GM19324 (cell line): ENCODE measurements around the gene NFYC.

Source experiments
- ATAC-seq: cut with Tn5 transposase; IDR thresholded peaks from one replicate; pipeline ENCODE4 v1.9.1; 2021; ENCODE audit warnings: mild to moderate bottlenecking, moderate library complexity; ENCODE audit not compliant: unreplicated experiment, low FRiP score

The NFYC gene

DNA sequence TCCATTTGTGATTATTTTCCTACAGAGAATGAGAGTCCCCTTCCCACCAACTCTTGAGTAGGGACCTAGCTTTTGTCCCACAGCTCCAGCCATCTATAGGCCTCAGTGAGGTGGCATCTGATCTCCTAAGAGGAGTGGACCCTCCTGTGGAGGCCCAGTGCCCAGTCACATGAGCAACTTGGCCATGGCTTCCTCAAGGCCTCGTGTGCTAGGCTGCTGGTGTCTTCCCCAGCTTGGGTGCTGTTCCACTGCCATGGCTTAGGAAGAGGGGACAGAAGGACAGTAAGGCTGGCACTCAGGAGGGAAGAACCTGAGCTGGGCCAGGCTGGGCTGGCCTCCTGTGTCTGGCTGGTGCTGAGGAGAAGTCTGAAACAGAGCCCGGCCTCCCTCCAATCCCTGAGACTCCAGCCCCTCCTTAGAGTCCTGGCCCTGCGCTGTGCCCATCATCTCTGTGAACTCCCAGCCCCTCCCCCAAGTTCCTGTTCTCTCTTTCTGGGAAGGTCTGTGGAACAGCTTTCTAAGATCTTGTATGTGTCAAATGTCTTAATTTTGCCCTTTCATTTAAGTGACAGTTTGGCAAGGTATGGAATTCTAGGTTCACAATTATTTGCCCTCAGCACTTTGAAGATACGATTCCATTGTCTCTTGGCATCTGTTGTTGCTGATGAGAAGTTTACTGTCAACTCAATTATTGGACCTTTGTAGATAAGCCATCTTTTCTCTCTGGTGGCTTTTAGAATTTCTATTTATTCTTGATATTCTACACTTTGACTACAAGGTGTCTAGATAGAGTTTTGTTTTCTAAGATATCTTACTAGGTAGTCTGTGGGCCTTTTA lies 85.0 kb downstream of the NFYC start:
- no peak for ATAC-seq

DNA sequence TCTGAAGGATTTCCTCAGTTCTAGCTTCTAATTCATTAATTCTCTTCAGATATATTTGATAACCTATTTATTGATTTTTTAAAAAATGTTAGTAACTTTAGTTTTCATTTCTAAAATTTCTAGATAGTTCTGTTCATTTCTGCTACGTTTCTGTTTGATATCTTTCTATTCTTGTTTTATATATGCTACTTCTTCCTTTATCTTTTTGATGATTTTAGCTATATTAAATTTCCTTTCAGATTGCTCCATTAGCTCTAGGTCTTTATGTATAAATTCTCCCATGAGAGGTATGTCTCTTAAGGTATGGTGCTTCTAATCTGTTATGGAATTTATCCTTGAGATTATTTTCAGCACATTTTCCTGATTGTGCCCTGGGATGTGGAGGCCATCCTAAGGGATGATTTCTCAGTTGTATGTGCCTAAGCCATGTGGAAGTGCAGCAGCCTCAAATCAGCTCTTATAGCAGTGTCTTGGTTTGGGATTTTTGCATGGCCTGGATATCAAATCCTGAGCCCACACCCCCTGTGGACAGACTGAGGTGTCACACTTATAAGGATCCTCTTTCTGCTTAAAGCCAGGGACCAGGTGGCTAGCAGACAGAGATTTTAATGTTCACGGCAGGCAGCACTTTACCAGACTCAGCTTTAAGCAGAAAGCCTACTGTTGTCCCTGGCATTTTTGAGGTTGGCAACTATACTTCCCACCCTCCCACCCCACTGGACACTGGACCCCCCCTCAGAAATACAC lies 85.9 kb downstream of the NFYC start:
- no peak for ATAC-seq

DNA sequence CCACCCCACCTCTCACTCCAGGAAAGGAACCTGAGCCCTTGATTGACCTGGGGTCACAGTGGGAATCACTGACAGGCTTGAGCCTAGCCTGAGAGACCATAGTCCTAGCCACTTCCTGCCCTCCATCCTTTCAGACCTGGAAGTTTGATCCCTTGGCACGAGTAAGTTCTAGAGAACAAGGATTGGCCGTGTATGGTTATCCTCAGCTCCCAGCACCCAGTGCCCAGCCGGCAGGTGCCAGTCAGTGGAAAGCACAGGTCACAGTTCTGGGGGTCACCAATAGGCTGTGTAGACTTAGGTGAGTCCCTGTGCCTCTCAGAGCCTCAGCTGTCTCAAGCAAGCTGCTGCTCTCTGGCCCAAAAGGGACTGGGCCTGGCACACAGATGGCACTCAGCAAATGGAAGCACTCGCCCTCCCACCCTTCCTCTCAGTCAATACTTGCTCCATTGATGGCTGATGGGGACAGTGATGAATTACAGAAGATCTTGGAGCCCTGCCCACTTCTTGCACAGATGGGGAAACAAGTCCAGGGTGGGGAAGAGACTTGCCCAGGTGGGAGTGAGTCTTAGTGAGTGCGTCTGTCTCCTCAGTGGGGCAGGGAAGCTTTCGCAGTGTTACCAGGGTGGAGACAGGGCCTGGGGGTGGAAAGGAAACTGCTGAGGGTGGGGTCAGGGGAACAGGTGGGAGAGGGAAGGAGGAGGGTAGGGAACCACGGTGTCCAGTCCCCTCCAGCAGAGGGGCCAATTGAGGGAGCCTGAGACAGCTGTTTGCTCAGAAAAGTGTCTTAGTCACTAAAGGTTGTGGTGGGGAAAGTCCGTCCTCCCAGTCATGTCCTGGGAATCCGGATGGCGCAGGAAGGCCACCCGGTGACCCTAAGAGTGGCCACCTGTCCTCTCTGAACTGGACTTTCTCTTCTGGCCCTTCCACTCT lies 89.4 kb downstream of the NFYC start:
- no peak for ATAC-seq

DNA sequence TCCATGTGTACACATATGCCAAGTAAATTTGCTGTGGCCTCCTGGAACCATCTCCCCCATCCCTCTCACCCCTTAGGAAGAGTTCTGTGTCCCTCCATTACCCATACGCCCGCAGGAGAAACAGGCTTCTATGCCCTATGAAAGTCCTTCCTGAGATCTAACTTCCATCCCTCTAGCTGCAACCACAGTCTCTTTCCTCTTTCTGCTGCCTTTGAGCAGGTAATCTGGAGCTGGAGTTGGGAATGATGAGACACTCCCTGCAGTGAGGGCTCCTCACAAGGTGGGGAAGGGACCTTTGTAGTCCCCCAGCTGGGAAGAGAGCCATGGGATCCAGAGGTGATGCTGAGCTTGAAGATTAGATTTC lies 90.1 kb downstream of the NFYC start:
- ATAC-seq: no peak

DNA sequence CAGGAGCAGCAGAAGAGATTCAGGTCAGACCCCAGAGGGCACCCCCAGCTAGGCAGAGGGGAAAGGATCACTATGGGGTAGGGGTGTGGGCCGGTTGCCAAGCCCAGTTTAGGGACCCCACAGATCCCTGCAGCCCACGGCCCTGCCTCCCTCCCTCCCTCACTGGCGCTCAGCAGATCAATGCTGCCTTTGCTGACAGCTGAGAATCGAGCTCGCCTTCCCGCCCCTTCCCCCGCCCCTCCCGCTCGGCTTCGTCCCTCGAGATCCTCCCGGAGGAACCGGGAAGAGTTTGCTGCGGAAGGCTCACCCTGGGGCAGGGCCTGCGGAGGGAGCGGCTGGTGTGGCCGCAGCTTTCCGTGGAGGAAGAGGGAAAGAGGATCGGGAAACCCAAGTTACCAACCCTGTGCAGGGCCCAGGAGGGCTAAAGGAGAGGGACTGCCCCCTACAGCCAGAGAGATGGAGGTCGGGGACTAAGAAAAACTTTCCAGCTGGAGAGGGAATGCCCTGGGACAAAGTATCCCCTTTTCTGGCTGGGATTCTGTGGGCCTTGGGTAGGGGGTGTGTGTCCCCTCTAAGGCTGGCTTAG lies 91.0 kb downstream of the NFYC start:
- ATAC-seq: no peak

DNA sequence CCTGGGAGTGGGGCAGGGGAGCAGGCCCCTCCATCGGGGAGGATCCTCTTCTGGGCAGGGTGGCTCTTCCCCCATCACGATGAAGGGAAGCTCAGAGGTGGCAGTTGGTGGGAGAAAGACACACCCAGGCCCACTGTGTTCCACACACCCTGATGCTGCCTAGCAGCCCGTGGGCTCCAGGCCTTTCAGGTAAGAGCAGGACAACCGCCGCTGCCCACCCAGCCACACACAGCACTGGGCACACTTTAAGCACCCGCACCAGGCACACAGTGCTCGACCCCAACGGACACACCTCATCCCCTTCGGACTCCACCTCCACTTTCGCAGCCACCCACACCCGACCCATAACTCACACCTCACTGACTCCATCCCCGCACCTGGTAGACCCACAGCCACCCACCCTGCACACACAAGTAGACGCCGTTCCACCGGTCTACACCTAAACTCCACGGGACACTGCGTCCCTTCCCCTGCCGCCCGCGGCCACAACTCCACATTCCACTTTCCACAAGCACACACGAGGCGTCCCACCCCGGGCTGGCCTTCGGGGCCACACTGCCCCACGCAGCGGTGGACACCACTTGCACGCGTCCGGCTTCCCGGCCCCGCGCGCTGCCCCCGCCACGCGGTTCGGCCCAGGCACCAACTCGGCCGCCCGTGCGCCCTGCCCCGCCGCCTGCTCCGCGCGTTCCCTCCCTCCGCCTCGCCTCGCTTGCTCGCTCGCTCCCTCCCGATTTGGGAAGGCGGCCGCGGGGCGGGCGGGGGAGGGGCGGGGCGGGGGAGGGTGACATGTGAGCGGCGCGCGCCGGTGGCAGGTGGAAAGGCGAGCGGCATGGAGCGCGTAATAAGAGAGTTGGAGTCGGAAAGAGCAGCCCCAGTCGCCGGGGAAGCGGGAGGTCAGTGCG lies 91.7 kb downstream of the NFYC start, which contains the start of gene KCNQ4:
KCNQ4 (plus strand) TSS at position 787 of the 905 bp plus-strand sequence. CDS start 307 bp downstream, outside the sequence.
- no peak for ATAC-seq

DNA sequence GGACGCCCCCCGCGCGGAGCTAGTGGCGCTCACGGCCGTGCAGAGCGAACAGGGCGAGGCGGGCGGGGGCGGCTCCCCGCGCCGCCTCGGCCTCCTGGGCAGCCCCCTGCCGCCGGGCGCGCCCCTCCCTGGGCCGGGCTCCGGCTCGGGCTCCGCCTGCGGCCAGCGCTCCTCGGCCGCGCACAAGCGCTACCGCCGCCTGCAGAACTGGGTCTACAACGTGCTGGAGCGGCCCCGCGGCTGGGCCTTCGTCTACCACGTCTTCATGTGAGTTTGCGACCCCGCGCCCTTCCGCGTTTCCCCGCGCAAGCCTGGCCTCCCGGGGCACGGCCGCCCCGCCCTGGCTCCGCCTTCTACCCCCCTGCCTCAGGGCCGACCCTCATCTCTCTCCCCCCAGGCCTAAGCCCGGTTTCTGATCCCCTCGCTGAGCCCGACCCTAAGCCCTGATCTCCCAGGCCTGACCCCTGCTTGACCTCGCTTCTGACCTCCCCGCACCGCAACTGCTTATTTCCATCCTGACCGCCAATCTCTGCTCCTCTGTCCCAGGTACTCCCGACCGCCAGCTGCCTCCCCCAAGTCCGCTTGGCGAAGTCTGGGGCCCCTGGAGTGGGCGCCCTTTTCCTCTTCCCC lies 92.8 kb downstream of the NFYC start:
- no peak for ATAC-seq

DNA sequence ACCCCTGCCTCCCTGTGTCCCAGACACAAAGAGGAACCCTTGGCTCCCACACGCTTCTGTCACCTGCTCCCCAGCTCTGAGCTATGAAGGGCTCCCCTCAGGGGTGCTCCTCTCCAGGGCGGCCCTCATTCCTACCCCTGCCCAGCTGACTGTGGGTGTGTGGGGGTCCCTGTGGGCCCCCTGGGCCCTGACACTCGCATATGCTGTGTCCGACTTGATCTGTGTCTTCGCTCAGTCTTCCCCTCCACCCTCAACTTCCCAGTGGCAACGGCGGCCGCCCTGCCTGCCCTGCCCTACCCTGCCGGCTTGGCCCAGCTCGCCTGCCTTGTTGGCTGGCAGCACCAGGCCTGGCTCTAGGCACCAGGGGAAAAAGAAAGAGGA lies 93.3 kb downstream of the NFYC start:
- ATAC-seq: no peak

DNA sequence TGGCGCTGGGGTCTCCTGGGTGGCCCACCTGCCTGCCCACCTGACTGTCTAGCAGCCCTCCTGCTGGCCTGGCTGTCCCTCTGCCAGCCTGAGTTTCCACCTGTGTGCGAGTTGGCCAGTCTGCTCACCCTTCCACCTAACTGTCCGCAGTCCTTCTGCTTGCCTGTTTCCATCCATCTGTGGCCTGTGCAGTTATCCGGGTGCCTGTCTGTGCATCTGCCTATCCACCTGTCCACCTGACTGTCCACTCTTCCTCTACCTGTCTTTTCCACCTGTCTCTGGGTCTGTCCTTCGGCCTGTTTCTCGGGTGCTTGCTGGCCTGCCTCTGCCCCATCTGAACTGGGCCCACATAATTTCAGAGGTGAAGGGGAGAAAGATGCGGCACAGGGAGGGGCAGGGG lies 93.9 kb downstream of the NFYC start:
- ATAC-seq: no peak

DNA sequence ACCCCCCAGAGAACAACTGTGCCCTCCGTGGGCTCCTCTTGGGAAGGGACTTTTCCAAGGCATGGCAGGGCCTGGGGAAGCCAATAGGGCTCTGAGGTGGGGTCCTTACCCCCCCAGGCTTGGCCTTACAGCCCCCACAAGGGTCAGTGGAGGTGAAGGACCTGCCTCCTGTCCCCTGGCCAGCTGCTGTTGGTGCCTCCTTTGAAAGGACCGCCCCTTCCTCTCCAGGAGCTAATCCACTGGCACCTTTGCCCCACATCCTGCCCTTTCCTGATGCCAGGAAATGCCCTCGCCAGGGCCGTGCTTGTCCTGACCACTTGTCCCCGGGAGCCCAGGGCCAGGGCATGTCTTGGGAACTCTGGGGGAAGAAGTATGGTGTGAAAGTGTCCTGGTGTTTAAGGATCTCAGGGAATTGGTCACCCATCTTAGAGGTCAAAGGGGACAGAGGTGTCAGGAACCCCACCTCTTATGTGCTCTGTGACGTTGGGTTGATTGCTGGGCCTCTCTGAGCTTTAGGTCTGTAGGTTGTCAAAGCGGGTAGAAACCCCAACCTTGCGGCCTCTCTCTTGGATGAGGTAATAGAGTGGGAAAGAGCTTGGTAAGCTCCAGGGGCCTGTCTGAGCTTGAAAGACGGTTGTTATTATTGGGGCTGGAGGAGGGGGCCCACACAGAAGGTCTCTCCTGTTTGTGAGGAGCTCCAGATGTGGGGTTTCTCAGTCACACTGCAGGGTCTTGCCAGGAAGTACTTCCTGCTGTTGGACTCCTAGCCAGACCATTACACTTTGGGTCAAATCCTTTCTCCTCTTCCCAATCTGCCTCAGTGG lies 94.9 kb downstream of the NFYC start:
- ATAC-seq: no peak

DNA sequence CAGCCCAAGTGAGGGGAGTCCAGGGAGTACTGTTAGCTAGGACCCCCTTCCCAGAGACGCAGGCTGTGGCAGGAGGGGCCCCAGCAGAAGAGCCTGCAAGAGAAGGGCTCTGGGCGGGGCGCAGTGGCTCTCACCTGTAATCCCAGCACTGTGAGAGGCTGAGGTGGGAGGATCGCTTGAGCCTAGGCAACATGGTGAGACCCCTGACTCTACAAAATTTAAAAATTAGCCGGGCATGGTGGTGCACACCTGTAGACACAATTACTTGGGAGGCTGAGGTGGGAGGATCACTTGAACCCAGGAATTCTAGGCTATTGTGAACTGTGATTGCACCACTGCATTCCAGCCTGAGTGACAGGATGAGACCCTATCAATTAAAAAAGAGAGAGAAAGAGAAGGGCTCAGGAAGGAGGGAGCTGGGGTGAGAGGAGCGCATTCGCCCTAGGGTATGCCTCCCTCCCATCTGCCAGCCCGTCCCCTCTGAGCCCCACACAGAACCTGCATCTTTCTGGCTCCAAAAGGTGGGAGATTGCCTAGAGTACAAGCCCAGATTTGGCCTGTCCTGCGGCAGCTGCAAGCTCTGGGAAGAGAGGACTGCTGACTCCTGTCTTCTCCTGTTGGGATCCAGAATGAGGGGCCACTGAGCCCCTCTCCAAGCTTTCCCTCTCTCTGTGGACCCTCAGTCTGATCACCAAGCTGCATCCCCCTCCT lies 95.6 kb downstream of the NFYC start:
- no peak for ATAC-seq

DNA sequence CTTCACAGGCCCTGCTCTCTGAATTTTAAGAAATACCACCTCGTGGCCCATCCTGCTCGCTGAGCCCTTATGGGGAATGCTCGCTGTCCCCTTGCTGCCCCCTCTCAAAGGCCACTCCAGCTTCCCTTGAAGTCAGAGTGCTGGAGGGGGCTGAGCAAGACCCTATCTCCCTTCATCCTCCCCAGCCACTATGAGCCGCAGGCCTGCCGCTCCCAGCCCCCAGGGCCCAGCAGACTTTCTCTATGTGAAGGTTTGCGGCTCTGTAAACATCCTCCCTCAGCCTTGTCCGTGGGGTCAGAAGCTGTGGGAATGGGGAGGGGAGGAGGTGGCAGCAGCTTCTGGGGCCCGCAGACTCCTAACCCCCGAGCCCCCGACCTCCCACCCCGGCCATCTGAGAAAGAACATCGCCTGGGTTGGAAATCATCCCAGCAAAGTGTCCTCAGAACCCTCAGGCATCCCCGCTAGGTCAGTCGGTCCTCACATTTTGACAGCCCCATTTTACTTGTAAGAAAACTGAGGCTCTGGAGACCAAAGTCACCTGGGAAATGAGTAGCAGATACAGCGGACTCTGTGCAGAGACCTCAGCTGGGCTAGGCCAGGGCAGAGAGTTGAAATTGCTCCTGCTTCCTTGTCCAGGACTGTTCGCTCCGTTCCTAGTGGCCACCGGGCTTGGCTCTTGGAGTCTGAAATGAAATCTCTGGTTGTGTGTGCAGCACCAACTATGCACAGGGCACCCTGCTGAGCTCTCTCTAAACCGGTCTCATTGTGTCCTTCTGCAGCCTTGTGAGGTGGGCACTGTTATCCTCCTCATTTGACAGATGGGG lies 96.4 kb downstream of the NFYC start:
- no peak for ATAC-seq

DNA sequence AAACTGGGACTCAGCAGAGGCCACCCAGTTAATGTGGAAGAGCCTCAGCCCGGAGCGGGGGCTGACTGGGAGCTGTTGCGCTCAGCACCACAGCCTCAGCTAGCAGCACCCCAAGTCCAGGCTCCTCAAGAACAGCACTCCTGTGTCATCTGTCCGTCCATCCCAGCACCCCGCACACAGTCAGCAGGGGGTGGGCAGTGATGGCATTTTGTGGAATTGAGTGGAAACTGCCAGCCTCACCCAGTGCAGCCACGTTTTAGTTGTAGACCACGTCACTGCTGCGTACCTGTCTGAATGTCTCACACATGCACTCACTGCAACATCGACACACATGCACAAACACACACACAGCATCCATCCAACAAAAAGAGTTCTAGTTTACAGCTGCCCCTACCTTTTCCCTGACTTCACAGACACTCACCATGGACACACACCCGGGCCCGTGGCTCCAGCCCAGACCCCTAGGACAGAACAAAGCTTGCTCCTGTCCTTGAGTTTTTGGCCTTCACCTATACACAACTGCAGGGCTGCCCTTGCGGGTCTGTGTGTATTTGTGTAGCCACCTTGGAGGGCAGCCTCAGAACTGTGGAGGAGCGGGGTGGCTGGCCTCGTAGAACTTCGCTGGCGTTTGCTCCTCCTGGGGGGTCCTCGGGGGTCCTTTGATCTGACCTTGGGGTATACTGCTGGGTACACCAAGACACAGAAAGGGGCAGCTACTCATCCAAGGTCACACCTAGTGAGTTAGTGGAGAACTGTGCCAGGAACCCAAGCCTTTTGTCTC lies 97.2 kb downstream of the NFYC start:
- no peak for ATAC-seq

DNA sequence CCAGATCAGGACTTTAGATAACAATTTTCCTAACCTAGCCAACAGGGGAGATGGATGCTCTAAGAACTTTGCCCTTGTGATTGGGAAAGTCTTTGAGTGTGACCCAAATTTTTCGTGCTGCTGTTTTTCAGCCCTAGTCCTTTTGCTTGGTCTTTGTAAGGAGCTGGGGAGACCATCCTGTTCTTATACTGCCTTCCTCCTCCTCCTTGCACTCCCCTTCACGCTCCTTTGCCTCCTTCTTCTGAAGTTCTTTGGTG lies 97.8 kb downstream of the NFYC start:
- ATAC-seq: no peak

DNA sequence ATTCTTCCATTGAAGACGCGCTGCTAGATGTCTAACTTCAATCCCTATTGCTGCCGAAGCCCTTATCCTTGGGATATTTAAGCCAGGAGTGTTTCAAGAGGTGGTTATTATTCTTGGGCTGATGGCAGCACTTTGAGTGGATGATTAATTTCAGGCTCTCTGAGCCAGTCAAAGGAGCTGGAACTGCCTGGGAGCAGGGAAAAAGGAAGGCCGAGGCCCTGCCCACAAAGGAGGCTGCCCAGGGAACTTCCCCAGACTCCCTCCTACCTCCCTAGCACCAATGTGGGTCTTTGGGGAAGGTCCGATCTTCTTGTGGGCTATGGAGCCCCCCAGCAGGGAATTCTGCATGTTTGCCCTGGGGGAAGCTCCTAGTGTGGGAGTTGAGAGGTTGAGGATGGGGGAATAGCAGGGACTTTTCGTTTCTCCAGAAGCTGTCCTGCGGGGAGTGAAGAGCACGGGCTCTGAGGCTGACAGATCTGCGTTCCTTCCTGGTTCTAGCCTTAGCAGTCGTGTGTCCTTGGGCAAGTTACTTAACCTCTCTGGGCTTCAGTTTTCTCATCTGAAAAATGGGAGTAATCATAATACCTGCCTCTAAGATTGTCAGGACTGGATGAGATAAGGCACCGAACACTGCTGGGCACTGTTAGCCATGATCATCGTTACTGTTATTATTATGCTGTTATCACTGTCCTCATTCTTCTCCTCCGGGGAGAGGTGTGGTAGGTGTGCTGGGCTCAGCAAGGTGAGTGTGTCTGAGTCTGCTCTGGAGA lies 98.3 kb downstream of the NFYC start:
- ATAC-seq: no peak

DNA sequence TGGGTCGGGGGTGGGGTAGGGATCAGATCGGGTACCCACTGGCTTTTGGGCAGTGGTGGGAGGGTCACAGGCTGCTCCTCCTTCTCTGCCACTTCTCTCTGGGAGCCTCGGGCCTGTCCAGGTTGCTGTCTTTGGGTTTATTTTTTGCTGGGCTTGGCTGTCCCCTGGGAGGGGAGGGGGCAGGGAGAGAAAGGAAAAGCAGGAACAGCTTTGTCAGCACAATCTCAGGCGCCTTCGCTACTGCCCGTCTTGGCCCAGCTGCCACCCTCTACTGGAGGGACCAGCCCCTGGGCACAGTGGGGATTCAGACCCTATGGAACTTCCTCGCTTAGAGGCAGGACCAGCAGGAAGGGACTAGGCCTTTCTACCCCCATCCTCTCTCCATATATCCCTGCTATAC lies 100.5 kb downstream of the NFYC start:
- ATAC-seq: no peak
